Neural cell (in vitro differentiated cells): ENCODE data around the gene TPST2.

ENCODE experiments used
- CTCF ChIP-seq: fragments of 450-650 bp; IDR thresholded peaks from 2 replicates; pipeline ENCODE4 v1.5.1; 2014; ENCODE audit warnings: antibody characterized with exemption, mild to moderate bottlenecking, moderate library complexity; ENCODE audit not compliant: poor library complexity, severe bottlenecking
- EP300 ChIP-seq: fragments of 450-650 bp; conservative IDR thresholded peaks from 2 replicates; pipeline ENCODE4 v1.6.1; 2014; ENCODE audit warnings: antibody characterized with exemption, mild to moderate bottlenecking, moderate library complexity; ENCODE audit not compliant: poor library complexity, severe bottlenecking
- EZH2 ChIP-seq: fragments of 200-600, 300-800 bp; shearing (Covaris generic), sonication (generic); IDR thresholded peaks from 2 replicates; pipeline ENCODE4 v1.6.1; 2014; ENCODE audit warnings: antibody characterized with exemption, low read length, borderline replicate concordance, mild to moderate bottlenecking; ENCODE audit not compliant: insufficient read depth, poor library complexity, severe bottlenecking
- MXI1 ChIP-seq: fragments of 450-650 bp; conservative IDR thresholded peaks from 2 replicates; pipeline ENCODE4 v1.6.1; 2014; ENCODE audit warnings: antibody characterized with exemption, mild to moderate bottlenecking; ENCODE audit not compliant: poor library complexity, severe bottlenecking
- POLR2AphosphoS5 ChIP-seq: IDR thresholded peaks from 2 replicates; pipeline ENCODE4 v1.6.1; 2012
- RAD21 ChIP-seq: fragments of 450-650 bp; conservative IDR thresholded peaks from 2 replicates; pipeline ENCODE4 v1.6.1; 2014; ENCODE audit warnings: antibody characterized with exemption, mild to moderate bottlenecking, moderate library complexity
- REST ChIP-seq: IDR thresholded peaks from 2 replicates; pipeline ENCODE4 v1.6.1; 2012; ENCODE audit warnings: borderline replicate concordance
- TAF1 ChIP-seq: IDR thresholded peaks from 2 replicates; pipeline ENCODE4 v1.6.1; 2012; ENCODE audit warnings: low read depth

GRCh38 chr22:26581633-26582168 is 8.2 kb downstream of the TPST2 start:
- TF ChIP-seq EP300, result no peak
- TF ChIP-seq POLR2AphosphoS5, result no peak
- TF ChIP-seq TAF1, result no peak
- no peak for TF ChIP-seq CTCF
- TF ChIP-seq REST, result no peak
- no peak for TF ChIP-seq RAD21
- TF ChIP-seq EZH2, result no peak
- no peak for TF ChIP-seq MXI1
